GM12878 (cell line): ENCODE measurements around the gene ZGLP1. TPM values are rescaled to one million over a fixed set of nuclear protein-coding genes. Genes with fewer than 3 reads are reported as not detected.

Source experiments
- BRCA1 ChIP-seq: IDR thresholded peaks from 2 replicates; pipeline ENCODE4 v1.6.1; 2011; ENCODE audit warnings: low read depth, low read length, improper control_type of control experiment
- CBX5 ChIP-seq: sonication (generic); IDR thresholded peaks from 2 replicates; pipeline ENCODE4 v1.6.1; 2016; ENCODE audit warnings: low read depth, moderate library complexity, mild to moderate bottlenecking, inconsistent platforms
- CHD4 ChIP-seq: fragments of 200-600 bp; sonication (generic); IDR thresholded peaks from 2 replicates; pipeline ENCODE4 v1.6.1; 2016; ENCODE audit warnings: mild to moderate bottlenecking
- EED ChIP-seq: sonication (generic); IDR thresholded peaks from 2 replicates; pipeline ENCODE4 v1.6.1; 2016; ENCODE audit warnings: antibody characterized with exemption, low read depth
- FOXK2 ChIP-seq: fragments of 450-650 bp; IDR thresholded peaks from 2 replicates; pipeline ENCODE4 v1.6.1; 2017; ENCODE audit warnings: mild to moderate bottlenecking, moderate library complexity
- HDAC2 ChIP-seq: fragments of 200-600 bp; sonication (generic); IDR thresholded peaks from 2 replicates; pipeline ENCODE4 v1.6.1; 2017
- IKZF1 ChIP-seq: fragments of 450-650 bp; conservative IDR thresholded peaks from 2 replicates; pipeline ENCODE4 v1.6.1; 2017; ENCODE audit warnings: antibody characterized with exemption, mild to moderate bottlenecking
- IRF4 ChIP-seq: IDR thresholded peaks from 2 replicates; pipeline ENCODE4 v1.6.1; 2011; ENCODE audit warnings: low read depth, low read length
- JUNB ChIP-seq: IDR thresholded peaks from 2 replicates; pipeline ENCODE4 v1.6.1; 2016; ENCODE audit warnings: antibody characterized with exemption, mild to moderate bottlenecking
- JUND ChIP-seq: IDR thresholded peaks from 2 replicates; pipeline ENCODE4 v1.6.1; 2012; ENCODE audit warnings: low read depth, mild to moderate bottlenecking, low read length, improper control_type of control experiment, moderate library complexity
- KAT2A ChIP-seq: conservative IDR thresholded peaks from 2 replicates; pipeline ENCODE4 v1.6.1; 2011; ENCODE audit warnings: low read depth, low read length; ENCODE audit not compliant: control insufficient read depth
- MTA3 ChIP-seq: IDR thresholded peaks from 2 replicates; pipeline ENCODE4 v1.6.1; 2012; ENCODE audit warnings: low read length, inconsistent platforms, borderline replicate concordance
- NFIC ChIP-seq: IDR thresholded peaks from 2 replicates; pipeline ENCODE4 v1.6.1; 2012; ENCODE audit warnings: low read depth, mild to moderate bottlenecking, inconsistent platforms, low read length, moderate library complexity
- POLR2AphosphoS2 ChIP-seq: IDR thresholded peaks from 2 replicates; pipeline ENCODE4 v1.6.1; 2011; ENCODE audit warnings: low read depth, mild to moderate bottlenecking, low read length, improper control_type of control experiment, moderate library complexity
- POU2F2 ChIP-seq: IDR thresholded peaks from 3 replicates; pipeline ENCODE4 v1.6.1; 2011; ENCODE audit warnings: low read depth, mild to moderate bottlenecking, low read length, borderline replicate concordance
- RCOR1 ChIP-seq: conservative IDR thresholded peaks from 2 replicates; pipeline ENCODE4 v1.6.1; 2012; ENCODE audit warnings: low read depth, low read length, improper control_type of control experiment
- RELA ChIP-seq: fragments of 450-650 bp; IDR thresholded peaks from 2 replicates; pipeline ENCODE4 v1.8.0; 2014; ENCODE audit warnings: borderline replicate concordance; ENCODE audit not compliant: partially characterized antibody
- RFX5 ChIP-seq: IDR thresholded peaks from 2 replicates; pipeline ENCODE4 v1.6.1; 2011; ENCODE audit warnings: low read depth, low read length, improper control_type of control experiment
- SIX5 ChIP-seq: IDR thresholded peaks from 2 replicates; pipeline ENCODE4 v1.6.1; 2011; ENCODE audit warnings: mild to moderate bottlenecking, low read depth, low read length, moderate library complexity; ENCODE audit not compliant: severe bottlenecking
- SREBF2 ChIP-seq: IDR thresholded peaks from 2 replicates; pipeline ENCODE4 v1.6.1; 2012; ENCODE audit warnings: mild to moderate bottlenecking, low read length
- SUPT20H ChIP-seq: IDR thresholded peaks from 2 replicates; pipeline ENCODE4 v1.6.1; 2011; ENCODE audit warnings: low read depth, mild to moderate bottlenecking, low read length, moderate library complexity, borderline replicate concordance; ENCODE audit not compliant: control insufficient read depth
- ZNF207 ChIP-seq: fragments of 450-650 bp; IDR thresholded peaks from 2 replicates; pipeline ENCODE4 v1.6.1; 2014; ENCODE audit warnings: antibody characterized with exemption, mild to moderate bottlenecking, borderline replicate concordance
- ZNF217 ChIP-seq: fragments of 450-650 bp; IDR thresholded peaks from 2 replicates; pipeline ENCODE4 v1.6.1; 2017; ENCODE audit warnings: antibody characterized with exemption, mild to moderate bottlenecking
- ZNF384 ChIP-seq: IDR thresholded peaks from 2 replicates; pipeline ENCODE4 v1.6.1; 2012; ENCODE audit warnings: low read depth, mild to moderate bottlenecking, low read length, improper control_type of control experiment, borderline replicate concordance
- ZNF622 ChIP-seq: fragments of 450-650 bp; IDR thresholded peaks from 2 replicates; pipeline ENCODE4 v1.6.1; 2017; ENCODE audit warnings: mild to moderate bottlenecking, inconsistent platforms
- ZZZ3 ChIP-seq: IDR thresholded peaks from 2 replicates; pipeline ENCODE4 v1.6.1; 2011; ENCODE audit warnings: low read depth; ENCODE audit not compliant: control insufficient read depth, insufficient read length
- polyA plus RNA-seq, 11 experiments: library from polyadenylated mRNA; depleted of rRNA in 4 of 11; unstranded in 6 of 11; stranded (reverse) in 5 of 11; fragments of >200 nt; fragmentation: Nextera tagmentation in 4 of 11; fragmentation: Illumina TruSeq in 1 of 11; extraction: Ambion mirVana in 4 of 11; extraction: Trizol in 1 of 11; gene quantifications; 1 replicate in 1 of 11; 2 replicates in 10 of 11; pipeline versions ENCODE4 v1.2.1 to v1.2.3, GENCODE V29; 2011 to 2016; ENCODE audit warnings: inconsistent platforms in 2 of 11, missing spikeins in 2 of 11, low read depth in 1 of 11
- total RNA-seq, 4 experiments: library from RNA; depleted of rRNA in 3 of 4; stranded (reverse); fragments of >200 nt in 3 of 4; fragmentation: Illumina TruSeq in 1 of 4; extraction: Trizol in 1 of 4; gene quantifications; 2 replicates each; pipeline versions ENCODE4 v1.2.1 to v1.2.3, GENCODE V29; 2013 to 2021
- TF ChIP-seq, protein P1 (sequence below): IDR thresholded peaks from 2 replicates; pipeline ENCODE4 v1.6.1; 2012; ENCODE audit warnings: low read depth, low read length, improper control_type of control experiment
- TF ChIP-seq, protein P2 (sequence below): IDR thresholded peaks from 2 replicates; pipeline ENCODE4 v1.6.1; 2011; ENCODE audit warnings: borderline replicate concordance, low read depth, mild to moderate bottlenecking, moderate library complexity, low read length; ENCODE audit not compliant: insufficient read depth, poor library complexity, severe bottlenecking
- TF ChIP-seq, protein P3 (sequence below): fragments of 450-650 bp; IDR thresholded peaks from 2 replicates; pipeline ENCODE4 v1.6.1; 2017; ENCODE audit warnings: mild to moderate bottlenecking, moderate library complexity

Gene ZGLP1
- total and polyA plus RNA-seq, 10 of the 15 experiments (the other 5 are each of a cell fraction or from before 2014, with no cell fraction given) = 0.29 to 5.6 (median 1.3) TPM

- TF ChIP-seq ZZZ3 (no peak), POU2F2 (no peak), CBX5 (no peak), MTA3 (no peak), RELA (no peak), EED (peak; percentile 50; the same call in 1 of the 2 replicates), ZNF207 (no peak), POLR2AphosphoS2 (no peak), BRCA1 (no peak), CHD4 (no peak), JUNB (0 out of 2 replicates have a peak, but pooled peaks have one; percentile 7), SREBF2 (no peak), NFIC (no peak), ZNF217 (no peak), IRF4 (no peak), SUPT20H (no peak), JUND (no peak), SIX5 (no peak), KAT2A (no peak), ZNF384 (no peak), RCOR1 (no peak), RFX5 (no peak), IKZF1 (peak; percentile 66), ZNF622 (no peak), HDAC2 (no peak), FOXK2 (no peak)
- TF ChIP-seq, protein P1, sequence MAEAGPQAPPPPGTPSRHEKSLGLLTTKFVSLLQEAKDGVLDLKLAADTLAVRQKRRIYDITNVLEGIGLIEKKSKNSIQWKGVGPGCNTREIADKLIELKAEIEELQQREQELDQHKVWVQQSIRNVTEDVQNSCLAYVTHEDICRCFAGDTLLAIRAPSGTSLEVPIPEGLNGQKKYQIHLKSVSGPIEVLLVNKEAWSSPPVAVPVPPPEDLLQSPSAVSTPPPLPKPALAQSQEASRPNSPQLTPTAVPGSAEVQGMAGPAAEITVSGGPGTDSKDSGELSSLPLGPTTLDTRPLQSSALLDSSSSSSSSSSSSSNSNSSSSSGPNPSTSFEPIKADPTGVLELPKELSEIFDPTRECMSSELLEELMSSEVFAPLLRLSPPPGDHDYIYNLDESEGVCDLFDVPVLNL = no peak
- TF ChIP-seq, protein P2, sequence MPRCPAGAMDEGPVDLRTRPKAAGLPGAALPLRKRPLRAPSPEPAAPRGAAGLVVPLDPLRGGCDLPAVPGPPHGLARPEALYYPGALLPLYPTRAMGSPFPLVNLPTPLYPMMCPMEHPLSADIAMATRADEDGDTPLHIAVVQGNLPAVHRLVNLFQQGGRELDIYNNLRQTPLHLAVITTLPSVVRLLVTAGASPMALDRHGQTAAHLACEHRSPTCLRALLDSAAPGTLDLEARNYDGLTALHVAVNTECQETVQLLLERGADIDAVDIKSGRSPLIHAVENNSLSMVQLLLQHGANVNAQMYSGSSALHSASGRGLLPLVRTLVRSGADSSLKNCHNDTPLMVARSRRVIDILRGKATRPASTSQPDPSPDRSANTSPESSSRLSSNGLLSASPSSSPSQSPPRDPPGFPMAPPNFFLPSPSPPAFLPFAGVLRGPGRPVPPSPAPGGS = no peak
- TF ChIP-seq, protein P3, sequence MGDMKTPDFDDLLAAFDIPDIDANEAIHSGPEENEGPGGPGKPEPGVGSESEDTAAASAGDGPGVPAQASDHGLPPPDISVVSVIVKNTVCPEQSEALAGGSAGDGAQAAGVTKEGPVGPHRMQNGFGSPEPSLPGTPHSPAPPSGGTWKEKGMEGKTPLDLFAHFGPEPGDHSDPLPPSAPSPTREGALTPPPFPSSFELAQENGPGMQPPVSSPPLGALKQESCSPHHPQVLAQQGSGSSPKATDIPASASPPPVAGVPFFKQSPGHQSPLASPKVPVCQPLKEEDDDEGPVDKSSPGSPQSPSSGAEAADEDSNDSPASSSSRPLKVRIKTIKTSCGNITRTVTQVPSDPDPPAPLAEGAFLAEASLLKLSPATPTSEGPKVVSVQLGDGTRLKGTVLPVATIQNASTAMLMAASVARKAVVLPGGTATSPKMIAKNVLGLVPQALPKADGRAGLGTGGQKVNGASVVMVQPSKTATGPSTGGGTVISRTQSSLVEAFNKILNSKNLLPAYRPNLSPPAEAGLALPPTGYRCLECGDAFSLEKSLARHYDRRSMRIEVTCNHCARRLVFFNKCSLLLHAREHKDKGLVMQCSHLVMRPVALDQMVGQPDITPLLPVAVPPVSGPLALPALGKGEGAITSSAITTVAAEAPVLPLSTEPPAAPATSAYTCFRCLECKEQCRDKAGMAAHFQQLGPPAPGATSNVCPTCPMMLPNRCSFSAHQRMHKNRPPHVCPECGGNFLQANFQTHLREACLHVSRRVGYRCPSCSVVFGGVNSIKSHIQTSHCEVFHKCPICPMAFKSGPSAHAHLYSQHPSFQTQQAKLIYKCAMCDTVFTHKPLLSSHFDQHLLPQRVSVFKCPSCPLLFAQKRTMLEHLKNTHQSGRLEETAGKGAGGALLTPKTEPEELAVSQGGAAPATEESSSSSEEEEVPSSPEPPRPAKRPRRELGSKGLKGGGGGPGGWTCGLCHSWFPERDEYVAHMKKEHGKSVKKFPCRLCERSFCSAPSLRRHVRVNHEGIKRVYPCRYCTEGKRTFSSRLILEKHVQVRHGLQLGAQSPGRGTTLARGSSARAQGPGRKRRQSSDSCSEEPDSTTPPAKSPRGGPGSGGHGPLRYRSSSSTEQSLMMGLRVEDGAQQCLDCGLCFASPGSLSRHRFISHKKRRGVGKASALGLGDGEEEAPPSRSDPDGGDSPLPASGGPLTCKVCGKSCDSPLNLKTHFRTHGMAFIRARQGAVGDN = no peak
These were observed 49.5 kb downstream of the ZGLP1 start (continued) for GRCh38 chr19:10260141-10260584.
